ENCODE results near the gene FNDC3B. TPM values are rescaled to one million over a fixed set of nuclear protein-coding genes. Genes with fewer than 3 reads are reported as not detected.
A peak's percentile ranks its signal among the peaks of the same experiment; 100 is the strongest.

The FNDC3B gene
- total RNA-seq, 1 experiment from 2014 or later: 34.4 TPM

- no peak for DNase-seq (ENCODE audit: low read depth, low spot score)
- in situ Hi-C loops (cut with HindIII; ENCODE audit: low pct_unique_long_range_greater_than_20kb, low sequenced_read_pairs): no loop called here
These were observed 294.5 kb downstream of the FNDC3B start for GRCh38 chr3:172333692-172334457.

GRCh38 chr3:172334671-172335207, 295.4 kb downstream of the FNDC3B start:
- no peak for DNase-seq (ENCODE audit: low read depth, low spot score)
- in situ Hi-C loops (cut with HindIII; ENCODE audit: low pct_unique_long_range_greater_than_20kb, low sequenced_read_pairs): no loop called here

- in situ Hi-C loops (cut with HindIII; ENCODE audit: low pct_unique_long_range_greater_than_20kb, low sequenced_read_pairs): no loop called here
- no peak for DNase-seq (ENCODE audit: low read depth, low spot score)
These were observed 300.5 kb downstream of the FNDC3B start for GRCh38 chr3:172339892-172340291.

- in situ Hi-C loops (cut with HindIII; ENCODE audit: low pct_unique_long_range_greater_than_20kb, low sequenced_read_pairs): no loop called here
- no peak for DNase-seq (ENCODE audit: low read depth, low spot score)
These were observed 301.2 kb downstream of the FNDC3B start for GRCh38 chr3:172340583-172340982.

- in situ Hi-C loops (cut with HindIII; ENCODE audit: low pct_unique_long_range_greater_than_20kb, low sequenced_read_pairs): no loop called here
- peak; percentile 76 for DNase-seq (ENCODE audit: low read depth, low spot score)
These were observed 302.2 kb downstream of the FNDC3B start for GRCh38 chr3:172341482-172342059.

GRCh38 chr3:172342097-172342659, 302.8 kb downstream of the FNDC3B start:
- DNase-seq (ENCODE audit: low read depth, low spot score): no peak
- in situ Hi-C loops (cut with HindIII; ENCODE audit: low pct_unique_long_range_greater_than_20kb, low sequenced_read_pairs): no loop called here

- no peak for DNase-seq (ENCODE audit: low read depth, low spot score)
- in situ Hi-C loops (cut with HindIII; ENCODE audit: low pct_unique_long_range_greater_than_20kb, low sequenced_read_pairs): no loop called here
These were observed 303.7 kb downstream of the FNDC3B start for GRCh38 chr3:172343117-172343516.

GRCh38 chr3:172343979-172344378, 304.6 kb downstream of the FNDC3B start:
- in situ Hi-C loops (cut with HindIII; ENCODE audit: low pct_unique_long_range_greater_than_20kb, low sequenced_read_pairs): no loop called here
- no peak for DNase-seq (ENCODE audit: low read depth, low spot score)

GRCh38 chr3:172346161-172346560, 306.8 kb downstream of the FNDC3B start:
- DNase-seq (ENCODE audit: low read depth, low spot score): no peak
- in situ Hi-C loops (cut with HindIII; ENCODE audit: low pct_unique_long_range_greater_than_20kb, low sequenced_read_pairs): no loop called here

- in situ Hi-C loops (cut with HindIII; ENCODE audit: low pct_unique_long_range_greater_than_20kb, low sequenced_read_pairs): no loop called here
- DNase-seq (ENCODE audit: low read depth, low spot score): no peak
These were observed 308.7 kb downstream of the FNDC3B start for GRCh38 chr3:172347895-172348679.

GRCh38 chr3:172351895-172352466, 312.6 kb downstream of the FNDC3B start:
- in situ Hi-C loops (cut with HindIII; ENCODE audit: low pct_unique_long_range_greater_than_20kb, low sequenced_read_pairs): no loop called here
- no peak for DNase-seq (ENCODE audit: low read depth, low spot score)

- in situ Hi-C loops (cut with HindIII; ENCODE audit: low pct_unique_long_range_greater_than_20kb, low sequenced_read_pairs): no loop called here
- no peak for DNase-seq (ENCODE audit: low read depth, low spot score)
These were observed 313.4 kb downstream of the FNDC3B start for GRCh38 chr3:172352786-172353185.

- DNase-seq (ENCODE audit: low read depth, low spot score): no peak
- in situ Hi-C loops (cut with HindIII; ENCODE audit: low pct_unique_long_range_greater_than_20kb, low sequenced_read_pairs): no loop called here
These were observed 315.6 kb downstream of the FNDC3B start for GRCh38 chr3:172354931-172355499.

GRCh38 chr3:172355836-172356235, 316.5 kb downstream of the FNDC3B start:
- DNase-seq (ENCODE audit: low read depth, low spot score): no peak
- in situ Hi-C loops (cut with HindIII; ENCODE audit: low pct_unique_long_range_greater_than_20kb, low sequenced_read_pairs): no loop called here

GRCh38 chr3:172356427-172356826, 317.0 kb downstream of the FNDC3B start:
- no peak for DNase-seq (ENCODE audit: low read depth, low spot score)
- in situ Hi-C loops (cut with HindIII; ENCODE audit: low pct_unique_long_range_greater_than_20kb, low sequenced_read_pairs): no loop called here

- in situ Hi-C loops (cut with HindIII; ENCODE audit: low pct_unique_long_range_greater_than_20kb, low sequenced_read_pairs): no loop called here
- no peak for DNase-seq (ENCODE audit: low read depth, low spot score)
These were observed 318.7 kb downstream of the FNDC3B start for GRCh38 chr3:172357850-172358754.

Data from SK-MEL-5 (cell line).